BE2C (cell line): ENCODE data around the gene DNM1.
A peak's percentile ranks its signal among the peaks of the same experiment; 100 is the strongest.
"Not testable (repeated sequence)": the region's sequence is repeated elsewhere in the genome, so short reads cannot be mapped to it uniquely, and the experiment has no call there.

Source experiments
- DNase-seq: peaks from one replicate; pipeline ENCODE4 v3.0.0-alpha.2; 2020
- H3K27me3 ChIP-seq: fragments of 250-450 bp; sonication (Bioruptor Pico); 2 replicates; pipeline ENCODE4 v1.5.1; 2020; ENCODE audit warnings: mild to moderate bottlenecking
- H3K36me3 ChIP-seq: fragments of 250-450 bp; sonication (Bioruptor Pico); 2 replicates; pipeline ENCODE4 v1.5.1; 2020; ENCODE audit warnings: mild to moderate bottlenecking
- H3K4me1 ChIP-seq: fragments of 250-450 bp; sonication (Bioruptor Pico); 2 replicates; pipeline ENCODE4 v1.5.1; 2020
- H3K4me3 ChIP-seq: 2 replicates; pipeline ENCODE4 v1.5.1; 2011; ENCODE audit warnings: low read depth, low read length
- H3K9me3 ChIP-seq: fragments of 250-450 bp; sonication (Bioruptor Pico); 2 replicates; pipeline ENCODE4 v1.5.1; 2020
- CTCF ChIP-seq: IDR thresholded peaks from 2 replicates; pipeline ENCODE4 v1.5.1; 2012; ENCODE audit warnings: mild to moderate bottlenecking, low read depth, low read length

The DNM1 gene

GRCh38 chr9:128225770-128226411 lies 22.7 kb downstream of the DNM1 start:
- Histone ChIP-seq H3K4me1 (no peaks in the 10 kb centered on the region), H3K9me3 (no peaks in the 10 kb centered on the region), H3K27me3 (no peaks in the 10 kb centered on the region), H3K36me3 (peaks cover 15% of the 10 kb centered on the region), H3K4me3 (no peak overlapping the region)
- DNase-seq: no peak
- no peak for TF ChIP-seq CTCF

- DNase-seq: no peak
- Histone ChIP-seq H3K36me3 (peaks cover 13% of the 10 kb centered on the region), H3K4me3 (no peak overlapping the region), H3K27me3 (no peaks in the 10 kb centered on the region), H3K4me1 (no peaks in the 10 kb centered on the region), H3K9me3 (no peaks in the 10 kb centered on the region)
- TF ChIP-seq CTCF: no peak
These were observed 23.2 kb downstream of the DNM1 start for GRCh38 chr9:128226412-128226801.

GRCh38 chr9:128230897-128231296 lies 27.7 kb downstream of the DNM1 start:
- DNase-seq, H3K9me3 ChIP-seq, H3K4me3 ChIP-seq, H3K27me3 ChIP-seq, H3K4me1 ChIP-seq, H3K36me3 ChIP-seq: not testable (repeated sequence)

- no peaks in the 10 kb centered on the region for H3K4me1 ChIP-seq
- no peak for DNase-seq
- no peak for TF ChIP-seq CTCF
- H3K36me3 ChIP-seq: no peaks in the 10 kb centered on the region
- H3K27me3 ChIP-seq: no peaks in the 10 kb centered on the region
- no peak overlapping the region for H3K4me3 ChIP-seq
- no peaks in the 10 kb centered on the region for H3K9me3 ChIP-seq
These were observed 28.7 kb downstream of the DNM1 start for GRCh38 chr9:128231638-128232527.

- peak; percentile 9 for DNase-seq
- Histone ChIP-seq H3K4me3 (no peak overlapping the region), H3K4me1 (no peaks in the 10 kb centered on the region), H3K36me3 (no peaks in the 10 kb centered on the region), H3K9me3 (no peaks in the 10 kb centered on the region), H3K27me3 (no peaks in the 10 kb centered on the region)
- no peak for TF ChIP-seq CTCF
These were observed 29.6 kb downstream of the DNM1 start for GRCh38 chr9:128232528-128233428.

GRCh38 chr9:128233817-128234406 lies 30.7 kb downstream of the DNM1 start:
- DNase-seq: peak; percentile 10
- Histone ChIP-seq H3K36me3 (no peaks in the 10 kb centered on the region), H3K27me3 (no peaks in the 10 kb centered on the region), H3K9me3 (no peaks in the 10 kb centered on the region), H3K4me3 (no peak overlapping the region), H3K4me1 (no peaks in the 10 kb centered on the region)
- no peak for TF ChIP-seq CTCF
